Measurements from ENCODE around the gene DENND1A.

DNA sequence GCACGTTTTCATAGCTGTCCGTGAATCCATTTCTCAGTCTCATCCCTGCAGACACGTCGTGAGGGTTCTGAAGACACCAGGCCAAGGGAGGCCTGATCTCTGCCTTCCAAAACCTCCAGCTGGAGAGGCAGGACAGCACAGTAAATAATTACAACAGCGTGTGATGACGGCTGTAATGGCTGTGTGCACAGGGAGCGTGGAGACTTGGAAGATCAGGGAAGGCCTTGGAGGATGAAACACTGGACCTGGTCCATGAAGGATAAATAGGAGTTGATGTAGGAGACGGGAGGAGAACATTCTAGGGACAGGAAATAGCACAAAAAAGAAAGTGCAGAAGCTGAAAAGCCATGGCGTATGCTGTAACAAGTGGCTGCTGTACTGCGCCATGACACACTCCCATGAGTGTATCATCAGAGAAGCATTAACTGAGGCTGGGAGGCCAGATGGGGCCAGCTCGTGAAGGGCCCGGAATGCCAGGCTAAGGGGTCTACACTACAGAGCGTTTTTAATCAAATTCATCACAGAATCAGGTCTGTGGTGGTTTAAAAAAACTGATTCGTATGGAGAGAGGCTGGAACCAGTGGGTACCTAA is 476.8 kb downstream of the DENND1A start:
- TF ChIP-seq, protein P1, sequence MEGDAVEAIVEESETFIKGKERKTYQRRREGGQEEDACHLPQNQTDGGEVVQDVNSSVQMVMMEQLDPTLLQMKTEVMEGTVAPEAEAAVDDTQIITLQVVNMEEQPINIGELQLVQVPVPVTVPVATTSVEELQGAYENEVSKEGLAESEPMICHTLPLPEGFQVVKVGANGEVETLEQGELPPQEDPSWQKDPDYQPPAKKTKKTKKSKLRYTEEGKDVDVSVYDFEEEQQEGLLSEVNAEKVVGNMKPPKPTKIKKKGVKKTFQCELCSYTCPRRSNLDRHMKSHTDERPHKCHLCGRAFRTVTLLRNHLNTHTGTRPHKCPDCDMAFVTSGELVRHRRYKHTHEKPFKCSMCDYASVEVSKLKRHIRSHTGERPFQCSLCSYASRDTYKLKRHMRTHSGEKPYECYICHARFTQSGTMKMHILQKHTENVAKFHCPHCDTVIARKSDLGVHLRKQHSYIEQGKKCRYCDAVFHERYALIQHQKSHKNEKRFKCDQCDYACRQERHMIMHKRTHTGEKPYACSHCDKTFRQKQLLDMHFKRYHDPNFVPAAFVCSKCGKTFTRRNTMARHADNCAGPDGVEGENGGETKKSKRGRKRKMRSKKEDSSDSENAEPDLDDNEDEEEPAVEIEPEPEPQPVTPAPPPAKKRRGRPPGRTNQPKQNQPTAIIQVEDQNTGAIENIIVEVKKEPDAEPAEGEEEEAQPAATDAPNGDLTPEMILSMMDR (IDR thresholded peaks at IDR 0.05; ENCODE audit: low read depth, low read length, missing input control), result no peak
- no peak for TF ChIP-seq TAF1 (conservative IDR thresholded peaks at IDR 0.05)
- TF ChIP-seq, protein P2, sequence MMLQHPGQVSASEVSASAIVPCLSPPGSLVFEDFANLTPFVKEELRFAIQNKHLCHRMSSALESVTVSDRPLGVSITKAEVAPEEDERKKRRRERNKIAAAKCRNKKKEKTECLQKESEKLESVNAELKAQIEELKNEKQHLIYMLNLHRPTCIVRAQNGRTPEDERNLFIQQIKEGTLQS (IDR thresholded peaks at IDR 0.05), result no peak
- TF ChIP-seq, protein P3, sequence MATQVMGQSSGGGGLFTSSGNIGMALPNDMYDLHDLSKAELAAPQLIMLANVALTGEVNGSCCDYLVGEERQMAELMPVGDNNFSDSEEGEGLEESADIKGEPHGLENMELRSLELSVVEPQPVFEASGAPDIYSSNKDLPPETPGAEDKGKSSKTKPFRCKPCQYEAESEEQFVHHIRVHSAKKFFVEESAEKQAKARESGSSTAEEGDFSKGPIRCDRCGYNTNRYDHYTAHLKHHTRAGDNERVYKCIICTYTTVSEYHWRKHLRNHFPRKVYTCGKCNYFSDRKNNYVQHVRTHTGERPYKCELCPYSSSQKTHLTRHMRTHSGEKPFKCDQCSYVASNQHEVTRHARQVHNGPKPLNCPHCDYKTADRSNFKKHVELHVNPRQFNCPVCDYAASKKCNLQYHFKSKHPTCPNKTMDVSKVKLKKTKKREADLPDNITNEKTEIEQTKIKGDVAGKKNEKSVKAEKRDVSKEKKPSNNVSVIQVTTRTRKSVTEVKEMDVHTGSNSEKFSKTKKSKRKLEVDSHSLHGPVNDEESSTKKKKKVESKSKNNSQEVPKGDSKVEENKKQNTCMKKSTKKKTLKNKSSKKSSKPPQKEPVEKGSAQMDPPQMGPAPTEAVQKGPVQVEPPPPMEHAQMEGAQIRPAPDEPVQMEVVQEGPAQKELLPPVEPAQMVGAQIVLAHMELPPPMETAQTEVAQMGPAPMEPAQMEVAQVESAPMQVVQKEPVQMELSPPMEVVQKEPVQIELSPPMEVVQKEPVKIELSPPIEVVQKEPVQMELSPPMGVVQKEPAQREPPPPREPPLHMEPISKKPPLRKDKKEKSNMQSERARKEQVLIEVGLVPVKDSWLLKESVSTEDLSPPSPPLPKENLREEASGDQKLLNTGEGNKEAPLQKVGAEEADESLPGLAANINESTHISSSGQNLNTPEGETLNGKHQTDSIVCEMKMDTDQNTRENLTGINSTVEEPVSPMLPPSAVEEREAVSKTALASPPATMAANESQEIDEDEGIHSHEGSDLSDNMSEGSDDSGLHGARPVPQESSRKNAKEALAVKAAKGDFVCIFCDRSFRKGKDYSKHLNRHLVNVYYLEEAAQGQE (IDR thresholded peaks at IDR 0.05), result no peak
- no peak for TF ChIP-seq JUND (IDR thresholded peaks at IDR 0.05)
- no peak for TF ChIP-seq SP1 (IDR thresholded peaks at IDR 0.05)
- TF ChIP-seq, protein P4, sequence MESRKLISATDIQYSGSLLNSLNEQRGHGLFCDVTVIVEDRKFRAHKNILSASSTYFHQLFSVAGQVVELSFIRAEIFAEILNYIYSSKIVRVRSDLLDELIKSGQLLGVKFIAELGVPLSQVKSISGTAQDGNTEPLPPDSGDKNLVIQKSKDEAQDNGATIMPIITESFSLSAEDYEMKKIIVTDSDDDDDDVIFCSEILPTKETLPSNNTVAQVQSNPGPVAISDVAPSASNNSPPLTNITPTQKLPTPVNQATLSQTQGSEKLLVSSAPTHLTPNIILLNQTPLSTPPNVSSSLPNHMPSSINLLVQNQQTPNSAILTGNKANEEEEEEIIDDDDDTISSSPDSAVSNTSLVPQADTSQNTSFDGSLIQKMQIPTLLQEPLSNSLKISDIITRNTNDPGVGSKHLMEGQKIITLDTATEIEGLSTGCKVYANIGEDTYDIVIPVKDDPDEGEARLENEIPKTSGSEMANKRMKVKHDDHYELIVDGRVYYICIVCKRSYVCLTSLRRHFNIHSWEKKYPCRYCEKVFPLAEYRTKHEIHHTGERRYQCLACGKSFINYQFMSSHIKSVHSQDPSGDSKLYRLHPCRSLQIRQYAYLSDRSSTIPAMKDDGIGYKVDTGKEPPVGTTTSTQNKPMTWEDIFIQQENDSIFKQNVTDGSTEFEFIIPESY (IDR thresholded peaks at IDR 0.05), result no peak
- TF ChIP-seq RAD21 (IDR thresholded peaks at IDR 0.05), result no peak
- no peak for TF ChIP-seq FOXA1 (IDR thresholded peaks at IDR 0.05)
- TF ChIP-seq, protein P5, sequence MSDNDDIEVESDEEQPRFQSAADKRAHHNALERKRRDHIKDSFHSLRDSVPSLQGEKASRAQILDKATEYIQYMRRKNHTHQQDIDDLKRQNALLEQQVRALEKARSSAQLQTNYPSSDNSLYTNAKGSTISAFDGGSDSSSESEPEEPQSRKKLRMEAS (IDR thresholded peaks at IDR 0.05), result no peak
- no peak for TF ChIP-seq YY1 (IDR thresholded peaks at IDR 0.05)
- no peak for TF ChIP-seq NR2F2 (IDR thresholded peaks at IDR 0.05)
